NCI-H748 treated with DMSO at 0.1 percent for 48 hours (cell line): ENCODE results near the gene MED9.
"Not testable (repeated sequence)": the region's sequence is repeated elsewhere in the genome, so short reads cannot be mapped to it uniquely, and the experiment has no call there.

Experiments used
- DNase-seq: peaks from one replicate; lab custom pipeline; 2025; lab: John Stamatoyannopoulos, UW

Gene MED9, protein sequence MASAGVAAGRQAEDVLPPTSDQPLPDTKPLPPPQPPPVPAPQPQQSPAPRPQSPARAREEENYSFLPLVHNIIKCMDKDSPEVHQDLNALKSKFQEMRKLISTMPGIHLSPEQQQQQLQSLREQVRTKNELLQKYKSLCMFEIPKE

DNA sequence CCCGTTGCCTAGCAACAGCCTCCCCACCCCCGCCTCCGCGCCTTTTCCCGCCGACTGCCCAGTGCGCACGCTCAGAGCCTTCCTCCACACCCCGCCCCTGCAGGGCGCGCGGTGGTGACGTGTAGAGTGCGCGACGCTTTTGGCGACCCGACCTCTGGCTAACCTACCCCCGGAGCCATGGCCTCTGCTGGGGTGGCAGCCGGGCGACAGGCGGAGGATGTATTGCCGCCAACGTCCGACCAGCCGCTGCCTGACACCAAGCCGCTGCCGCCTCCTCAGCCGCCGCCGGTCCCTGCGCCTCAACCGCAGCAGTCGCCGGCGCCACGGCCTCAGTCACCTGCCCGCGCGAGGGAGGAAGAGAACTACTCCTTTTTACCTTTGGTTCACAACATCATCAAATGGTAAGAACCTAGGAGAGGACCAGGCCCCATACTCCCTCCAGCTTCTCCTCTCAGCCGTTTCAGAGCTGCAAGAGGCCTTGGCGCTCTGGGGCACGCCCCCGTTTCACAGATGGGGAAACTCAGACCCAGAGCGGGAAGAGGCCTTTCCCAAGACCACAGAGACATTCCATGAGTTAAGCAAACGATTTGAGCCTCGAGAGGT, at the start of gene MED9:
Gene MED9, plus strand, starts transcription at position 136 of the 603 bp plus-strand sequence. Its CDS starts 42 bp downstream, at position 178.
- DNase-seq: peak; percentile 94

DNA sequence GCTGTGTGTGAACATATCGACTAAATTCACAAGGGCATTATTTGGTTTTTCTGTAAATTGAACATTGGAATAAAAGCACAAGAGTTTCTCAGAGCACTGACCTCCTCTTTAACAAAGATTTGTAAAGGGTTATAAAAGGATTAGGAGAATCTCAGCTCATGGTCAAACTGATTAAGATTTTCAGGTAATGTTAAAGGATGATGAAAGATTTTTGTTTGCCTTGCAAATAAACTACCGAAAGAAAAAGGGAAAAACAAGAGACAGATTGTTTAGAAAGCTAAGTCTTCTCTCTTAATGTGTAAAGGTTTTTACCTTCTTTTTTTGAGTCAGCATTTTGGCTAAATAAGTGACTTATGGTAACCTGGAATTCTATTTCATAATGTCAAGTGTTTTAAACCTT, 47.6 kb upstream of the MED9 start:
- DNase-seq: no peak

DNA sequence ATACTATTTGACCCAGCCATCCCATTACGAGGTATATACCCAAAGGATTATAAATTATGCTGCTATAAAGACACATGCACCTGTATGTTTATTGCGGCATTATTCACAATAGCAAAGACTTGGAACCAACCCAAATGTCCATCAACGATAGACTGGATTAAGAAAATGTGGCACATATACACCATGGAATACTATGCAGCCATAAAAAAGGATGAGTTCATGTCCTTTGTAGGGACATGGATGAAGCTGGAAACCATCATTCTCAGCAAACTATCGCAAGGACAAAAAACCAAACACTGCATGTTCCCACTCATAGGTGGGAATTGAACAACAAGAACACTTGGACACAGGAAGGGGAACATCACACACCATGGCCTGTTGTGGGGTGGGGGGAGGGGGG, 45.9 kb upstream of the MED9 start:
- DNase-seq: not testable (repeated sequence)

DNA sequence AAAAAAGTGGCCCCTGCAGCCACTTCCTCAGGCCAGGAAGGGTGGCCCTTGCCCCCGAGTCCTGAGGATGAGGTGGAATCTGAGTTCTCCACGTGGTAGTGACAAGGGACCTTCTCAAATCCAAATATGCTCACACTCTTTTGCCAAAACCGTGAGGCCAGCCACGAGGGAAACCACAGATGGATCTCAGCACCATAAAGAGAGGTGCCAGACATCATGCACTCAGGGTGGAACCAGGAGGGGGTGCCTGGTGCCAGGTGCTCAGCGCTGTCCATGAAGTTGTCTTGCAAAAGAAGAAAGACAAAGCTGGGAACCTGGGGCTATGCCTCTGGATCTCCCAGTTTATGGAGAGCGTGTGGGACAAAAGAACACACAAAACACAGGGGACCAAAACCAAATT, 45.2 kb upstream of the MED9 start:
- DNase-seq: no peak

DNA sequence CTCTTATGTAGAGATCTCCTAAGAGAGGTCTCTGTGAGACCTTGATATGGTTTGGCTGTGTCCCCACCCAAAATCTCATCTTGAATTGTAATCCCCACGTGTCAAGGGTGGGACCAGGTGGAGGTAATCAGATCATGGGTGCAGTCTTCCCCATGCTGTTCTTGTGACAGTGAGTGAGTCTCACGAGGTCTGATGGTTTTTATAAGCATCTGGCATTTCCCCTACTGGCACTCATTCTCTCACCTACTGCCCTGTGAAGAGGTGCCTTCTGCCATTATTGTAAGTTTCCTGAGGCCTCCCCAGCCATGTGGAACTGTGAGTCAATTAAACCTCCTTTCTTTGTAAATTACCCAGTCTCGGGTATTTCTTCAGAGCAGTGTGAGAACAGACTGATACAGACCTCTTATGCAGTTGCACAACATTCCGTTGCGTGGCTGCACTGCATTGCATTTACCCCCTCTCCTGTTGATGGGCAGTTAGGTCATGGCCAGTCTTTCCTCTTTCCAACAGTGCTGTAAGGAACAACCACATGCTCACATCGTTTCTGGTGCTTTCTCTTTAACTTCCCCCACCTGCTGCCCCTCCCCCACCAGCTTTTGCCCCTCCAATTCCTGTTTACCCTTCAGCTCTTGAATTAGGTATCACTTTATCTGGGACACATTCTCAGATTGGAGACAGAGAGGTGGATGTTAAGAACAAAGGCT, 43.6 kb upstream of the MED9 start:
- no peak for DNase-seq

DNA sequence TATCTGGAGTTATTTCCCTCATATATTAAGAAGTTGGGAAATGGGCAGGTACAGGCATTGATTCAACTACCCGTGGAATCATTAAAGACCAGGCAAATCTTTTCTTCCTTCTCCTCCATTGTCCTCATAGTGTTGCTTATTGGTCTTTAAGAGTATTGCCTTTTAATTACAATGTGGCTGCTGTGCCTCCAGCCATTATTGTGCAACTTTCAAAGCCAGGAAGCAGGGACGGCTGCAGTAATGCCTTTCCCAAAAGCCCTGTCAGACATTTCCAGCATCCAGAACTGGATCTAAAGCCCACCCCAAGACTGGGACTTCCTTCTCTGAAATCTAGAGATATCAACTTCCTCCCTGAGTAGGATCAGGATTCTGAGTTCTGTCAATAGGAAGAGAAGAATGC, 42.3 kb upstream of the MED9 start:
- no peak for DNase-seq

DNA sequence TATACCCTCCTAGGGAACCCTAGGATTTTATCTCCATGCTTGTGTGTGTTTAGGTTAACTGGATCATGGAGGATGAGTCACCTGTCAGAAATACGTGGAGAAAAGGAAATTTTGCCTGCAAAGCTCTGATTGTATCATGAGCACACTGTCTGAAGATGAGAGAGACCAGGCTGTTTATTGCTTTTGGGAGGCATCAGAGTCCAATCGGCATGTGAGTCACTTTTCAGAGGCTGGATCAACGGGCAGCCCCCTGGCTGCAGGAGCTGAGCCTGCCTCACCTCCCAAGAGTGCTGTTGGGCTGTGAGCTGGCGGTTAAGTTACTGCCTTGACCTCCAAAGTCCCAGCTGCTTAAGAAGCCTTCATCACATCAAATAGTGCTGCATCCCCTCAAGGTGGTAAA, 41.5 kb upstream of the MED9 start:
- no peak for DNase-seq

DNA sequence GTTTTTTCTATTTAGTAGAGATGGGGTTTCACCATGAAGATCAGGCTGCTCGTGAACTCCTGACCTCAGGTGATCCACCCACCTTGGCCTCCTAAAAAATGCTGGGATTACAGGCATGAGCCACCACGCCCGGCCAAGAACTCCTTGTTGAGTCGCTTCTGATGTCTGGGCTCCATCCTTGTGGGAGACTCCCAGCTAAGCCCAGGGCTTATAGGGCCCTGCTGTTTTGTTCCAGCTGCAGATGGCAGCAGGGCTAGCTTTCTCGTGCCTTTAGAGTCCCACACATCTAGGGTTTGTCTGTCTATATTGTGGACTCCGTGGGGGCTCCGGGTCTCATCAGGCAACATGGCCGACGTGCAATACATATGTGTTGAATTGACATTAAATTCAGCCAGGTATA, 39.3 kb upstream of the MED9 start:
- no peak for DNase-seq

DNA sequence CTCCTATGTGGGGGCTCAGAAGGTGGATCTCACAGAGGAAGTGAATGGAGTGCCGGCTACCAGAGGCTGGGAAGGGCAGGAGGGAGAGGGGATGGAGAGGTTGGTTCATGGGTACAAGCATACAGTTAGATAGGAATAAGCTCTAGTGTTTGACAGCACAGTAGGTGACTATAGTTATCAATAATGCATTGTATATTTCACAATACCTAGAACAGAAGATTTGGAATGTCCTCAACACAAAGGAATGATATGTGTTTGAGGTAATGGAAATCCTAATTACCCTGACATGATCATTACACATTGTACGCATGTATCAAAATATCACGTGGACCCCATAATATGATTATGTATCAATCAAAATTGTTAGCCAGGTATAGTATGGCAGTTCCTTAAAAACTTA, 38.9 kb upstream of the MED9 start:
- DNase-seq: no peak

DNA sequence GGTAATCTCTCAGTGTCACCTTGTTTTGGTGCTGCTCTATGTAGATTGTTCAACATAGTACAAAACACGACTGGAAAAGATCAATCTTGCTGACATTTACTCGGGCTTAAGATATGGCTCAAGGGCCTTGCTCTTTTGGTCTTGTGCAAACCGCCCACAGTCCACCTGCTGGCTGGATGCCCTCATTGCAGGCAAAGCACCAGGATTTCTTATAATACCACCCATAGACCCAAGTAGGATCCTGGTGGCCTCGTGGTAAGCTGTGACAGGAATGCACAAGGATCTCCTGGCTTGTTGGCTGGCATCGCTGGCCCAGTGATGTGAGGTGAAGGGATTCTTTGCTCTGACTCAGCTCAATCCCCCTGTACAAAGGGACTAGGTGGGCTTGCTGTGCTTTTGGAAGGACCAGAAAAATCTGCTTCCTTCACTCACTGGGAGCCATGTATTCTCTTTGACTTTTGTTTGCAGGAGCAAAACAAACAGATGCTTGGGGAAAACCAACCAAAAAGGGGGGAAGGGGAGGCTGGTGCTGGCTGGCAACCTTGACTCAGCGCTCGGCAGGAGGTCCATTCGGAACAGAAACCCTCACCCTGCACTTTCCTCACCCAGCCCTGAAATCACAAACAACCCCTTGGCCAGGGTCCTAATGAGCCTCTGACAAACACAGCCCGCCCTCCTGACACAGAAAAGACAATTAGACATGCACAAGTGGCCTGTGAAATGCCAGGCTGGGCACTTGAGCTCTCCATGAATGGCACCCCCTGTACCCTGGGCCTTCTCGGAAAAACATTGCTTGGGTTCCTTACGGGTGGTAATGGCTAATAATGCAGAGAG, 36.6 kb upstream of the MED9 start:
- DNase-seq: peak; percentile 96

DNA sequence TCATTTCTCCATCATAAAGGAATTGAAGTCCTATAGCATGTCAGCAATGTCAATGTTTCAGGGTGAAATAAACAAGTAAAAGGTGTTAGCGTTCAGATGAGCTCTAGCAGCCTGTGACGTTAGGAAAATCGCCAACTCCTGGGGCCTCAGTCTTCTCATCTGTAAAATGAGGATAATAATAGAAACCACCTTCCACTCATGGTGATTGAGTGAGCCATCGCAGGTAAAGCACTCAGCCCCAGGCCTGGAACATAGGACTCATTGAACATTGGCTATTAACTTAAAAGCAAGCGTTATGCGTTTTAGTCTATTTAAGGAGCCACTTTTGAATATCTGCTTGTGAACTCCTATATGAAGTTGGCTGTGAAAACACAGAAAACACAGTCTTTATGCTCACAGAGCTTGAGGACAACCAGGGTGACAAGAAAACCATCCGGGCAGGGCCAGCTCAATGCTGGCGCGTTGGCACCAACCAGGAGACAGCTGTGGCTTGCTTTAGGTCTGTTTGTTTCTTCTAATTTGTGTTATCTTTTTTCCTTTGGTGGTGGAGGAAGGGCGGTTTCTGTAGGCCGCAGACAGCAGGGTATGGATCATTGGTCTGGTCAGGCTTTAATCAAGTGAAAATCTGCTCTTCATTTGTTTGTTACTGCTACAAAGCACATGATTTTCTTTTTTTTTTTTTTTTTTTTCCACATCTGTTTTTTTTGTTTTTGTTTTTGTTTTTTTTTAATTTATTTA, 35.7 kb upstream of the MED9 start:
- DNase-seq: peak; percentile 21

DNA sequence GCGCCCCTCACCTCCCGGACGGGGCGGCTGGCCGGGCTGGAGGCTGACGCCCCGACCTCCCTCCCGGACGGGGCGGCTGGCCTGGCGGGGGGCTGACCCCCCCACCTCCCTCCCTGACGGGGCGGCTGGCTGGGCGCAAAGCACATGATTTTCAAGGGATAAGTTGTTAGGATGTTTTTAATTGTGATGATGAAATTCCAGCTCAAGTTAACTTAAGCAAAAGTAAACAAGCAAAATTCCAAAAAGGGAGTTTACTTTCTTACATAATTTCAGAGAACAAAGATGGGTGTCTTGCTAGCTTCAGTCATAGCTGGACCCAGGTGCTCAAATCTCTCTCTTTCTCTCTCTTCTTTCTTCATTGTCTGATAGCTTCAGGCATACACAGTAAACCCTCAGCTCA, 33.6 kb upstream of the MED9 start:
- no peak for DNase-seq

DNA sequence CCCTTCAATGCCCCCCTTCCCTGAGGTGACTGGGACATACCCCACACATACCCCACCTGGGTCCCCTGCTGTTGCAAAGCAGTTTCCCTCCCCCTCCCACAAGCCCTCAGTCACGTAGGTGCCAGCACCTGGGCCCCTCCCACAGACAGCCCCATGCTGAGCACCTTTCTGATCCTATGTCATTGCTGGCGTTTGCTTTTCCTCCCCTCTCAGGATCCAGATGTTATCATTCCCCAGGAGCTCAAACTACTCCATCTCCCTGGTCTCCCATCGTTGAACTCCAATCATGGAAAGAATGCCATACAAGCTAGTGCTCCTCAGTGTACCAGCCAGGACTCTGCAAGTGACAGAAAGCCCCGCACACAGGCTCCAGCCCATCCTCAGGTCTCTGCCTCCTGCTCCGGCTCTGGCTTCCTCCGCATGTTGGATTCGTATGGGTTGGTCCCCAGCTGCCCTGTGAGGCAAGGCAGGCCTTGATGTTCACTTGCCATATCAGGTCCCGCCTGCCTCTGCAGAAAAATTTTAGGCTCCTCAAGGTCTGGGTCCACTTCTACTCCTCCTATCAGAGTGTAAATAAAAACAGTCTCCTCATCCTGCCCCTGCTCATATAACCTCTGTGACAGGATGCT, 31.4 kb upstream of the MED9 start:
- DNase-seq: no peak

DNA sequence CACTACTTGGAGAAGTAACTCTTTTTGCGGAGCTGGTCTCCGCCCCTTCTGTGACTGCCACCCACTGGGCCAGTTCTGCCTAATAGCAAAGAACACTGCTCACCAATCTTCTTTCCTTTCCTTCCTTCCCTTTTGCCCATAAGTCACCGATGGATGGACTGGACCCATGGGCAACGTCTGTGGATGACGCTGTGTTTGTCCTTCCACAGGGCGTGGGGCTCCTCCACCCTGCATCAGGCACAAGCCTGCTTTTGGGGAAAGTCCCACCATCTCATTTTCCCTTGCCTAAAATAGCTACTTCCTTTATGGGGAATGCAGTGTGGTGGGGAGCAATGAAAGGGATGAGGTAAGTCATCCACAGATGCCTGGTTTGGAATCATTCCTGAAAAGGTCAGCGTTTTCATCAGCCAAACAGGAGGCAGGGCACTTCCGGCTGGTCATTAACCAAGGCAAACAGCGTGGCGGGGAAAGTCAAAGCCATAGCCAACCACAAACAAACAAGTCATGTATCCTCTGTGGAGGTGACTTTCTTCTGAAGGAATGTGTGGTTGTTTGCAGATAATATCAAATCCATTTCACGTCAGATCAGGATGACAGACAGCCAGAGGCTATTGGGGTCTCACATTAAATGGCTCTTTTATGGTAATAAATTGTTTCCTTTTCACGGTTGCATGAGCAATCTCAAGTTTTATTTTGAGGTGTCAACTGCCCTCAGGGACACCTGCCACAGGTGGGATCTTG, 30.7 kb upstream of the MED9 start:
- no peak for DNase-seq

DNA sequence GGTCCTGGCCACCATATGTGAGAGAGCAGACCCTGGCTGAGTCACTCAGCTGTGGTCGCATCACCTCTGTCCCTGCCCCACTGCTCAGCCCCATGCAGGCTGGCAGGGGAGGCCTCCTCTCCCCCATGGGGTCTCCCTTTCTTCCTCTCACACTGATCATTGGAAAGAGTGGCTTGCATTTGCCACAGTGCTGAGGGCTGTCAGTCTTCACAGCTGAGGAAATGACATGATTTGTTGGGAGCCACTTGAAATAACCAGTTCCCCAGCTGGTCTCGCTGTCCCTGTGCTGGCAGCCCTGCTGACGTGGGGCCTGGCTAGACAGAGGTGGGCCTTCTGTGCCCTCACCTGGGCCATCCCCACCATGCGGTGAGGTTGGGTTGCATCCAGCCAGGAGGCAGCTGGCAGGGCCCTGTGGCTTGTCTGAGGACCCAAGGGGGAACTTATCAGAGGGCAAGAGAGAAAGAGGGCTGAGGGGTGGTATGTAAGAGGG, 30.1 kb upstream of the MED9 start:
- no peak for DNase-seq

DNA sequence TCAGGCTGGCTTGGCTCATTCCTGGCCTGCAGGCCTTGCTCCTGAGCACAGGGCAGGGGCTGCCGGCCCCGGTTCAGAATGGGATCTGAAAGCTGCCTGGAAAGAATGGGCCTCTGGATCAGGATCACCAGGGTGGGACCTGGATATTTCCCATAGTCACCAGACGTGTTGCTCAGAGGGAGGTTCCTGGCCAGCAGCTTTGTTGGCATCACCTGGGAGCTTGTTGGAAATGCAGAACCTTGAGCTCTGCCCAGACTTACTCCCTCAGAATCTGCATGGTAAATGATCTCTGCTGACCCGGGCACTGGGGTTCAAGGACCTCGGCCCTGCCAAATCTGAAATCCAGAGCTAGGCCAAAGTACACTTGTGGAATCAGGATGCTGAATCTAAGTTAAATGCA, 29.5 kb upstream of the MED9 start:
- DNase-seq: no peak

DNA sequence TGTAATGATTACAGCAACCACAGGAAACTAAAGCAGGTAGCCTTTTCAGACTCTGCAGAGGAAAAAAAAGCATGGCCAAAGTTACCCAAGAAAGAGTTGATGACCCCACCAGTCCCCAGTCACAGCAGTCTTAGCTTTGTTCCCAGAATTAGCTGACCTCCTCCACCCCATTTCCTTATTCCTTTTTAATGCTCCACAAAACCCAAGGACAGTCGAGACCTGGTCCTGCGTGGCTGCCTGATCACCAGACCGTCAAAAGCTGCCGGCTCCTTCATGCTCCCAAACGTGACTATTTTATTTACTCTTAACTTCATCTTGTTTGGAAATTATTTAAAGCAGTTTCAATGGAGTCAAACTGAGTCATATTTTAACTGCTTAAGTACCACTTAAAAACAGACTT, 28.7 kb upstream of the MED9 start:
- DNase-seq: no peak

DNA sequence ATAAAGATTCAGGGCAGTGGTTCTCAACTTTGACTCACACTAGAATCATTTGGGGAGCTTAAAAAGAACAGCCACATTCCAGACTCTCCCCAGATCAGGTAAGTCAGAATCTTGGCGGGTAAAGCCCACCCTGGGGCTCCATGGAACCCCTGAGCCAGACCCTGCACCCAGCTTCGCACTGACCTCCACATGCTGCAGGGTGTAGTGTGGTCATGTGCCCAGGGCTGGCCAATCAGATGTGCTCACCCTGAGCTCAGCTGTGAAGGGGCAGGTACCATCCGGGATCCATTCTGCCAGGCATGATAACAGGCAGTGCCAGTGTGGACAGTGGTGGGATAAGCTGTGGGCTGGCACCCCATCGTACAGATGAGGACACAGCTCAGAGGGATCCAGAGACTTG, 28.1 kb upstream of the MED9 start:
- DNase-seq: no peak

DNA sequence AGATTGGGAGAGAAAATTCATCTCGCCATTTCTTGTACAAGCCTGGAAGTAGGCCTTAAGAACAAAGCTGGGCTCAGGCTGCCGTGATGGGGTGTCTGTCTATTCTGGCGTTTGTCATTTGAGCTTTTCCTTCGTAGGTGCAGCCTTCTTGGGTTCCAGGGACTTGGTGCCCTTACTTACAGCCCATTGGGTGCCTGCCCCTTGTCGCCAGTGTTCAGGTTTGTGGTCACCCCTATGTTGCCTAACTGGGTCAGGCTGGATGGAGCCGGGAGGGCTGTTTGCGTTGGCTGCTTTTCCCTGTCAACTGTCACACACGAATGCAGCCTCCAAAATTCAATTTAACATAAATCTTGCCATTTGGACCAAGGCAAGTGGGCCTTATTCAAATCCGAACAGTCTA, 23.7 kb upstream of the MED9 start:
- DNase-seq: no peak

DNA sequence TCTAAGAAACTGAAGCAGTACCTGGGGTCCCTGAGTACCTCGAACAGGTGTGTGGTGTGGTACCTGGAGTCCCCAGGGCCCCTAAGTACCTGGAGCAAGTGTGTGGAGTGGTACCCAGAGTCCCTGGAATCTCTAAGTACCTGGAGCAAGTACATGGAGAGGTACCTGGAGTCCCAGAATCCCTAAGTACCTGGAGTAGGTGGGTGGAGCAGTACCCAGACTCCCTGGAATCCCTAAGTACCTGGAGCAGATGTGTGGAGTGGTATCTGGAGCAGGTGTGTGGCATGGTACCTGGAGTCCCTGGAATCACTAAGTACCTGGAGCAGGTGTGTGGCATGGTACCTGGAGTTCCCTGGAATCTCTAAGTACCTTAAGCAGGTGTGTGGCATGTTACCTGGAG, 22.5 kb upstream of the MED9 start:
- no peak for DNase-seq

DNA sequence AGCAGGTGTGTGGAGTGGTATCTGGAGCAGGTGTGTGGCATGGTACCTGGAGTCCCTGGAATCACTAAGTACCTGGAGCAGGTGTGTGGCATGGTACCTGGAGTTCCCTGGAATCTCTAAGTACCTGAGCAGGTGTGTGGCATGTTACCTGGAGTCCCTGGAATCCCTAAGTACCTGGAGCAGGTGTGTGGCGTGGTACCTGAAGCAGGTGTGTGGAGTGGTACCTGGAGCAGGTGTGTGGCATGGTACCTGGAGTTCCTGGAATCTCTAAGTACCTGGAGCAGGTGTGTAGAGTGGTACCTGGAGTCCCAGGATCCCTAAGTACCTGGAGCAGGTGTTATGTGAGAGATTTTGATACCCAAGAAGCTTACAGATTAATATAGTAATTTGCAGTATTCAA, 22.1 kb upstream of the MED9 start:
- not testable (repeated sequence) for DNase-seq
